HG03095 (cell line): ENCODE data around the gene CYTH1.

Experiments used
- ATAC-seq: cut with Tn5 transposase; IDR thresholded peaks from one replicate; pipeline ENCODE4 v1.9.1; 2021; ENCODE audit warnings: moderate library complexity; ENCODE audit not compliant: unreplicated experiment

The CYTH1 gene

GRCh38 chr17:78806451-78806850 lies 24.4 kb upstream of the CYTH1 start:
- ATAC-seq, result no peak

GRCh38 chr17:78805301-78805700 lies 23.2 kb upstream of the CYTH1 start:
- no peak for ATAC-seq

- no peak for ATAC-seq
These were observed 22.7 kb upstream of the CYTH1 start for GRCh38 chr17:78804777-78805176.

GRCh38 chr17:78803186-78803845 lies 21.2 kb upstream of the CYTH1 start:
- no peak for ATAC-seq

- no peak for ATAC-seq
These were observed 20.4 kb upstream of the CYTH1 start for GRCh38 chr17:78802459-78802858.

- ATAC-seq, result no peak
These were observed 19.9 kb upstream of the CYTH1 start for GRCh38 chr17:78802008-78802407.

- no peak for ATAC-seq
These were observed 18.3 kb upstream of the CYTH1 start for GRCh38 chr17:78800132-78800931.

- ATAC-seq, result no peak
These were observed 16.9 kb upstream of the CYTH1 start for GRCh38 chr17:78798695-78799559.

- no peak for ATAC-seq
These were observed 15.9 kb upstream of the CYTH1 start for GRCh38 chr17:78797691-78798585.

GRCh38 chr17:78797213-78797612 lies 15.1 kb upstream of the CYTH1 start:
- ATAC-seq, result no peak

- ATAC-seq, result no peak
These were observed 14.4 kb upstream of the CYTH1 start for GRCh38 chr17:78796517-78796900.

GRCh38 chr17:78795861-78796516 lies 13.9 kb upstream of the CYTH1 start:
- no peak for ATAC-seq

- ATAC-seq, result no peak
These were observed 13.0 kb upstream of the CYTH1 start for GRCh38 chr17:78794864-78795640.

GRCh38 chr17:78794399-78794798 lies 12.3 kb upstream of the CYTH1 start:
- ATAC-seq, result no peak

GRCh38 chr17:78793968-78794367 lies 11.9 kb upstream of the CYTH1 start:
- ATAC-seq, result no peak

GRCh38 chr17:78793415-78793814 lies 11.3 kb upstream of the CYTH1 start:
- ATAC-seq, result no peak

GRCh38 chr17:78791840-78792709 lies 10.0 kb upstream of the CYTH1 start:
- no peak for ATAC-seq

GRCh38 chr17:78790552-78790951 lies 8.5 kb upstream of the CYTH1 start:
- ATAC-seq, result no peak
